Neutrophil (primary cell): ENCODE data around the gene KANK2.

Source experiments
- H3K27ac ChIP-seq: fragments of 200-600 bp; sonication (generic); 2 replicates; pipeline ENCODE4 v1.5.1; 2016; ENCODE audit warnings: mild to moderate bottlenecking, moderate library complexity
- H3K27me3 ChIP-seq: fragments of 200-600 bp; sonication (generic); 2 replicates; pipeline ENCODE4 v1.6.0; 2016; ENCODE audit warnings: mild to moderate bottlenecking
- H3K36me3 ChIP-seq: fragments of 200-600 bp; sonication (generic); 2 replicates; pipeline ENCODE4 v1.5.1; 2017
- H3K4me1 ChIP-seq, 2 experiments: fragments of 200-600 bp in 1 of 2; sonication (generic) in 1 of 2; 1 replicate in 1 of 2; 2 replicates in 1 of 2; pipeline versions ENCODE4 v1.5.1 to v1.6.1; 2013 to 2016; ENCODE audit warnings: low read depth in 1 of 2, low read length in 1 of 2, mild to moderate bottlenecking in 1 of 2, moderate library complexity in 1 of 2; ENCODE audit not compliant: control insufficient read depth in 1 of 2, insufficient read depth in 1 of 2
- H3K4me3 ChIP-seq, 2 experiments: fragments of 200-600 bp in 1 of 2; sonication (generic) in 1 of 2; 1 replicate in 1 of 2; 2 replicates in 1 of 2; pipeline ENCODE4 v1.5.1; 2013 to 2016; ENCODE audit warnings: low read depth in 1 of 2, low read length in 1 of 2, mild to moderate bottlenecking in 1 of 2, moderate library complexity in 1 of 2
- H3K9me3 ChIP-seq: fragments of 200-600 bp; sonication (generic); 2 replicates; pipeline ENCODE4 v1.5.1; 2016
- TF ChIP-seq, protein P1 (sequence below): fragments of 200-600 bp; sonication (generic); IDR thresholded peaks from 2 replicates; pipeline ENCODE4 v1.5.1; 2016; ENCODE audit warnings: antibody characterized with exemption

KANK2 gene

DNA sequence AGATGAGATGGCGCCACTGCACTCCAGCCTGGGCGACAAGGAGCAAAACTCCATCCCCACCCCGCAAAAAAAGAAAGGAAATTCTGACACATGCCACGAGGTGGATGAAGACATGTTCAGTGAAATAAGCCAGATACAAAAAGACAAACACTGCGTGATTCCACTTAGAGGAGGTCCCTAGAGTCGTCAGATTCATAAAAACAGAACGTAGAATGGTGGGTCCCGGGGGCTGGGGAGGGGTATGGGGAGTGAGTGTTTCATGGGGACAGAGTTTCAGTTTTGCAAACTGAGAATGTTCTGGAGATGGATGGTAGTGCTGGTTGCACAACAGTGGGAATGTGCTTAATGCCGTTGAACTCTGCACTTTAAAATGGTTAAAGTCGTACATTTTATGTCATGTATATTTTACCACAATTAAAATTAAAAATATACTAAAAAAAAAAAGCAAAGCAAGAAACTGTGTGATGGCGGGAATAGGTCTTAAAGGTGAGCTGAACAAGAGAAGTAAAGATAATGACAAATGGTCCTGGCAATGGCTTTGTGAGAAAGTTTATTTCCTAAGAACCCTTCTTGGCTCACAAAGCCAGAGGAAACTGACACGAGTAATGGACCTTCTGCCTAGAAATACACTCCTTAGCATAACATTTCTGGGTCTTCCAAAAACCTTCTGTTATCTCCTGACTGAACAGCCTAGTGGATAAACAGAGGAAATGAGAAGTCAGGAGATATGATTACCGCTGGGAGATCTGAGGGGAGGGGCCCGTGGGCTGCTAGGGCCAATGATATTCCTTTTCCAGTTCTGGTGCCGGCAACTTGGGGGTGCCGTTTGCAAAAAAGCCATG lies 37.5 kb downstream of the KANK2 start:
- Histone ChIP-seq H3K9me3 (no peaks in the 10 kb centered on the region), H3K27ac (no peak overlapping the region), H3K4me3 (no peak overlapping the region), H3K36me3 (no peaks in the 10 kb centered on the region), H3K27me3 (no peaks in the 10 kb centered on the region), H3K4me1 (peaks cover 13 to 15% of the 10 kb centered on the region in 2 experiments)
- TF ChIP-seq, protein P1, sequence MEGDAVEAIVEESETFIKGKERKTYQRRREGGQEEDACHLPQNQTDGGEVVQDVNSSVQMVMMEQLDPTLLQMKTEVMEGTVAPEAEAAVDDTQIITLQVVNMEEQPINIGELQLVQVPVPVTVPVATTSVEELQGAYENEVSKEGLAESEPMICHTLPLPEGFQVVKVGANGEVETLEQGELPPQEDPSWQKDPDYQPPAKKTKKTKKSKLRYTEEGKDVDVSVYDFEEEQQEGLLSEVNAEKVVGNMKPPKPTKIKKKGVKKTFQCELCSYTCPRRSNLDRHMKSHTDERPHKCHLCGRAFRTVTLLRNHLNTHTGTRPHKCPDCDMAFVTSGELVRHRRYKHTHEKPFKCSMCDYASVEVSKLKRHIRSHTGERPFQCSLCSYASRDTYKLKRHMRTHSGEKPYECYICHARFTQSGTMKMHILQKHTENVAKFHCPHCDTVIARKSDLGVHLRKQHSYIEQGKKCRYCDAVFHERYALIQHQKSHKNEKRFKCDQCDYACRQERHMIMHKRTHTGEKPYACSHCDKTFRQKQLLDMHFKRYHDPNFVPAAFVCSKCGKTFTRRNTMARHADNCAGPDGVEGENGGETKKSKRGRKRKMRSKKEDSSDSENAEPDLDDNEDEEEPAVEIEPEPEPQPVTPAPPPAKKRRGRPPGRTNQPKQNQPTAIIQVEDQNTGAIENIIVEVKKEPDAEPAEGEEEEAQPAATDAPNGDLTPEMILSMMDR: no peak

DNA sequence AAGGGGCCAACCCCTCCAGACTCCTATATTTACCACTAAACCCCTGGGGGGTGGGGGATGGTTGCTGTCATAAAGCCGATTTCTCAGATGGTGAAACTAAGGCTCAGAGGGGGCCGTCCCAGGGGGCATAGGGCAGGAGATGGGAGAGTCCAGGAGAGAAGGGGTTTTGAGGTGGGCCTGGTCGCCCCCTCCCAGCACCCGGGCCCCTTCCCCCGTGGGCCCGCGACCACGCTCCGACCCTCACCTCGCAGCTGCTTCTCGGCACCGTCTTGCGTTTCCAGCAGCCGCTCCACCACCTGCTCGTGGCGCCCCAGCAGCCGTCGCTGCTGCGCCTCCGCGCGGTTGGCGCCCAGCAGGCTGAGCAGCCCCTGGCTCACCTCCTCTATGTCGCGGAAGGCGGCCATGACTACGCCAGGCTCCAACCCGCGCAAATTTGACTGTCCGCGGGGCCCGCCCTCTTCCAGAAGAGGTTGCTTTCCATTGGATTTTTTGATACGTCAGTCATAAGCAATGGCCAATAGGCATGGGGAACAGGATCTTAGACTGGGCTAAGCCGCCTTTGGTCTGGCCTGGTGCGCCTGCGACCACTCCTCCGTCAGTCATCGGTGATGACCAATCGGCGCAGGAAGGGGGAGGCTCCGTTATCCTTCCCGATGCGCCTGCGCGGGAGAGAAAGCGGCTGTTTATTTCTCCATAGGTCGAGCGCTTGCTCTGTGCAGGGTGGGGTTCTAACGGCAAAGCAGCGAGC lies 41.8 kb downstream of the KANK2 start, which contains the start of gene SPC24:
SPC24 (minus strand) TSS at position 410 of the 748 bp plus-strand sequence; CDS start at position 404, 6 bp downstream.
- TF ChIP-seq, protein P1: peak; percentile 31
- Histone ChIP-seq H3K36me3 (peaks cover 7% of the 10 kb centered on the region), H3K27ac (peak within 1 kb of the TSS; percentile 40), H3K9me3 (no peaks in the 10 kb centered on the region), H3K27me3 (no peaks in the 10 kb centered on the region), H3K4me3 (peak within 1 kb of the TSS; percentile 69 to 77), H3K4me1 (peaks cover 19 to 22% of the 10 kb centered on the region in 2 experiments)

DNA sequence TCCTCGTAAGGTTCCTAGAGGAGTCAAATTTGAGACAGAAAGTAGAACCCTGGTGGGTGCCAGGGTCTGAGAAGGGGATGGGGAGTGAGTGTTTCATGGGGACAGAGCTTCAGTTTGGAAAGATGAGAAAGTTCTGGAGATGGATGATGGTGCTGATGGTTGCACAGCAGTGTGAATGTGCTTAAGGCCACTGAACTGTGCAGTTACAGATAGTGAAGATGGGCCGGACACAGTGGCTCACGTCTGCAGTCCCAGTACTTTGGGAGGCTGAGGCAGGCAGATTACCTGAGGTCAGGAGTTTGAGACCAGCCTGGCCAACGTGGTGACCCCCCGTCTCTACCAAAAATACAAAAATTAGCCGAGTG lies 42.7 kb downstream of the KANK2 start:
- Histone ChIP-seq H3K27ac (no peak overlapping the region), H3K4me1 (peaks cover 19 to 22% of the 10 kb centered on the region in 2 experiments), H3K27me3 (no peaks in the 10 kb centered on the region), H3K9me3 (no peaks in the 10 kb centered on the region), H3K4me3 (peak overlapping the region in 1 of 2 experiments; percentile 77), H3K36me3 (peaks cover 7% of the 10 kb centered on the region)
- TF ChIP-seq, protein P1: no peak

DNA sequence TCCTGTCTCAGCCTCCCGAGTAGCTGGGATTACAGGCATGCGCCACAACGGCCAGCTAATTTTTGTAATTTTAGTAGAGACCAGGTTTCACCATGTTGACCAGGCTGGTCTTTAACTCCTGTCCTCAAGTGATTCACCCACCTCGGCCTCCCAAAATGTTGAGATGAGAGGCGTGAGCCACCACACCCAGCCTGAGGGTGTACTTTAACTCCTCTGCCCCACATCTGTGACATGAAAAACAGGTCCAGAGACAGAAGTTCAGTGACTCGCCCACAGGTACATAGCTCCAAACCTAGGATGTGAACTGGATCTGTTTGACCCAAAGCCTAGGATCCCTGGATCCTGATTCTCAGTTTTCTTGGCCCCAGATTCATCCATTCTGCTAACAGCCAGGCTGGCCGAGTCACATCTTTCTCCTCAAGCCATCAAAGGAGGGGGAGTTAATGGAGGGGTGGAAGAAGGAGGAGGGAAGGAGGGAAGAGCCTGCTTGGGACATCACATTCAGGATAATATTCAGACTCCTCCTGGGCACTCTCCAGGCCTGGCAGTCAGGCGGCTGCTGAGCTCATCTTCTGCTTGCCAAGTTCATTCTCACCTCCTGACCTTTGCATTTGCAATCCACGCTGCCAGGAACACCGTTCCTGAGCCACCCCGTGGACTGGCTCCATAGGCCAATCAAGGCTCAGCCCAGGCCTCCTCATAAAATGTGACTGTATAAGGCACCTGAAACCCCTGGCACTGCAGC lies 44.9 kb downstream of the KANK2 start:
- no peaks in the 10 kb centered on the region for H3K9me3 ChIP-seq
- H3K27me3 ChIP-seq: no peaks in the 10 kb centered on the region
- TF ChIP-seq, protein P1: no peak
- peaks cover 19 to 22% of the 10 kb centered on the region in 2 experiments for H3K4me1 ChIP-seq
- H3K36me3 ChIP-seq: peaks cover 19% of the 10 kb centered on the region
- H3K4me3 ChIP-seq: no peak overlapping the region
- H3K27ac ChIP-seq: no peak overlapping the region

DNA sequence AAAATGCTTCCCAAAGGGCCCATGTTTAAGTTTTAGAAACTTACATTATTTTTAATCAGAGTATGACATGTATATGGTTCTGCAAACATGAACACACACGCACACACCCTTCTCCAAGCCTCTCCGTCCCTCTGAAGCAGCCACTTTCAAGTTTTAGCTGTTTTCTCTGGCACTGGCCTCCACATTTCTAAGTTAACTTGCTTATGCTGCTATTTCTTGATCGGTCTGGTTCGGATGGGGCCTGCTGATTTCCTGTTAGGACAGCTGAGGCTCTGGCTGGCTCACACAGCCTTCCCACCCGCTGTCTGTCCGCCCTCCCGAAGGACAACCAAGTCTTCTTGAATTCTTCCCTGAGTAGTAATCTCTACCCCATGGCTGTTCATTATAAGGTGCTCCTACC lies 46.2 kb downstream of the KANK2 start:
- TF ChIP-seq, protein P1: no peak
- H3K4me1 ChIP-seq: peaks cover 16 to 20% of the 10 kb centered on the region in 2 experiments
- no peak overlapping the region for H3K4me3 ChIP-seq
- H3K36me3 ChIP-seq: peaks cover 25% of the 10 kb centered on the region
- H3K27me3 ChIP-seq: no peaks in the 10 kb centered on the region
- H3K9me3 ChIP-seq: no peaks in the 10 kb centered on the region
- H3K27ac ChIP-seq: no peak overlapping the region
